ENCODE data around the gene BLM.

BLM gene

GRCh38 chr15:90813796-90814190 lies 96.6 kb downstream of the BLM start:
- H3K27me3 ChIP-seq (replicated peaks): no peaks in the 10 kb centered on the region
- no peaks in the 10 kb centered on the region for H3K36me3 ChIP-seq (replicated peaks)
- in situ Hi-C loops (cut with HindIII; ENCODE audit: low pct_ligation_motif_present, low sequenced_read_pairs): no loop called here
- no peak for DNase-seq
- TF ChIP-seq, protein P1, sequence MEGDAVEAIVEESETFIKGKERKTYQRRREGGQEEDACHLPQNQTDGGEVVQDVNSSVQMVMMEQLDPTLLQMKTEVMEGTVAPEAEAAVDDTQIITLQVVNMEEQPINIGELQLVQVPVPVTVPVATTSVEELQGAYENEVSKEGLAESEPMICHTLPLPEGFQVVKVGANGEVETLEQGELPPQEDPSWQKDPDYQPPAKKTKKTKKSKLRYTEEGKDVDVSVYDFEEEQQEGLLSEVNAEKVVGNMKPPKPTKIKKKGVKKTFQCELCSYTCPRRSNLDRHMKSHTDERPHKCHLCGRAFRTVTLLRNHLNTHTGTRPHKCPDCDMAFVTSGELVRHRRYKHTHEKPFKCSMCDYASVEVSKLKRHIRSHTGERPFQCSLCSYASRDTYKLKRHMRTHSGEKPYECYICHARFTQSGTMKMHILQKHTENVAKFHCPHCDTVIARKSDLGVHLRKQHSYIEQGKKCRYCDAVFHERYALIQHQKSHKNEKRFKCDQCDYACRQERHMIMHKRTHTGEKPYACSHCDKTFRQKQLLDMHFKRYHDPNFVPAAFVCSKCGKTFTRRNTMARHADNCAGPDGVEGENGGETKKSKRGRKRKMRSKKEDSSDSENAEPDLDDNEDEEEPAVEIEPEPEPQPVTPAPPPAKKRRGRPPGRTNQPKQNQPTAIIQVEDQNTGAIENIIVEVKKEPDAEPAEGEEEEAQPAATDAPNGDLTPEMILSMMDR (IDR thresholded peaks at IDR 0.05; ENCODE audit: low read depth, low read length, missing control alignments): no peak
- no peak overlapping the region for H3K4me3 ChIP-seq (ENCODE audit: low read depth, low read length)
- no peak overlapping the region for H3K27ac ChIP-seq

- H3K4me3 ChIP-seq (ENCODE audit: low read depth, low read length): no peak overlapping the region
- no peaks in the 10 kb centered on the region for H3K27me3 ChIP-seq (replicated peaks)
- in situ Hi-C loops (cut with HindIII; ENCODE audit: low pct_ligation_motif_present, low sequenced_read_pairs): no loop called here
- no peak overlapping the region for H3K27ac ChIP-seq
- H3K36me3 ChIP-seq (replicated peaks): no peaks in the 10 kb centered on the region
- TF ChIP-seq, protein P1 (IDR thresholded peaks at IDR 0.05; ENCODE audit: low read depth, low read length, missing control alignments): no peak
- peak; percentile 13 for DNase-seq
Measured at GRCh38 chr15:90814191-90814821, 97.2 kb downstream of the BLM start.

- in situ Hi-C loops (cut with HindIII; ENCODE audit: low pct_ligation_motif_present, low sequenced_read_pairs): no loop called here
- no peaks in the 10 kb centered on the region for H3K36me3 ChIP-seq (replicated peaks)
- H3K4me3 ChIP-seq (ENCODE audit: low read depth, low read length): no peak overlapping the region
- no peaks in the 10 kb centered on the region for H3K27me3 ChIP-seq (replicated peaks)
- H3K27ac ChIP-seq: no peak overlapping the region
- TF ChIP-seq, protein P1 (IDR thresholded peaks at IDR 0.05; ENCODE audit: low read depth, low read length, missing control alignments): no peak
- no peak for DNase-seq
Measured at GRCh38 chr15:90816401-90817116, 99.4 kb downstream of the BLM start.

GRCh38 chr15:90817117-90818057 lies 100.2 kb downstream of the BLM start:
- DNase-seq: no peak
- no peaks in the 10 kb centered on the region for H3K36me3 ChIP-seq (replicated peaks)
- H3K27me3 ChIP-seq (replicated peaks): no peaks in the 10 kb centered on the region
- no peak overlapping the region for H3K4me3 ChIP-seq (ENCODE audit: low read depth, low read length)
- in situ Hi-C loops (cut with HindIII; ENCODE audit: low pct_ligation_motif_present, low sequenced_read_pairs): no loop called here
- TF ChIP-seq, protein P1 (IDR thresholded peaks at IDR 0.05; ENCODE audit: low read depth, low read length, missing control alignments): no peak
- no peak overlapping the region for H3K27ac ChIP-seq

GRCh38 chr15:90818251-90819210 lies 101.4 kb downstream of the BLM start:
- Histone ChIP-seq H3K4me3 (ENCODE audit: low read depth, low read length) (no peak overlapping the region), H3K27ac (no peak overlapping the region), H3K27me3 (replicated peaks) (no peaks in the 10 kb centered on the region), H3K36me3 (replicated peaks) (no peaks in the 10 kb centered on the region)
- in situ Hi-C loops (cut with HindIII; ENCODE audit: low pct_ligation_motif_present, low sequenced_read_pairs): no loop called here
- DNase-seq: no peak
- TF ChIP-seq, protein P1 (IDR thresholded peaks at IDR 0.05; ENCODE audit: low read depth, low read length, missing control alignments): peak; percentile 47

All from brain microvascular endothelial cell (primary cell).